K562 (cell line): ENCODE results near the gene GLE1. TPM values are rescaled to one million over a fixed set of nuclear protein-coding genes. Genes with fewer than 3 reads are reported as not detected.

Experiments used
- ATF7 ChIP-seq: fragments of 450-650 bp; IDR thresholded peaks from 2 replicates; pipeline ENCODE4 v1.7.1; 2014; ENCODE audit warnings: mild to moderate bottlenecking, moderate library complexity
- CBX8 ChIP-seq: fragments of 200-600 bp; sonication (generic); IDR thresholded peaks from 2 replicates; pipeline ENCODE4 v1.6.1; 2012; ENCODE audit warnings: borderline replicate concordance, mixed run types, low read depth, mild to moderate bottlenecking, moderate library complexity, mixed read lengths, low read length, control low read depth, inconsistent platforms; ENCODE audit not compliant: poor library complexity, severe bottlenecking; ENCODE audit errors: extremely low read depth
- CHD4 ChIP-seq: fragments of 200-600 bp; sonication (generic); IDR thresholded peaks from 3 replicates; pipeline ENCODE4 v1.6.1; 2012; ENCODE audit warnings: low read depth, mild to moderate bottlenecking, mixed read lengths, low read length, inconsistent platforms; ENCODE audit not compliant: insufficient read depth, insufficient replicate concordance, poor library complexity, severe bottlenecking
- CXXC5 ChIP-seq: fragments of 250-450 bp; sonication (Bioruptor Pico); IDR thresholded peaks from 2 replicates; pipeline ENCODE4 v1.8.0; 2022; ENCODE audit warnings: inconsistent platforms, mild to moderate bottlenecking, moderate library complexity
- EHMT2 ChIP-seq: fragments of 450-650 bp; IDR thresholded peaks from 2 replicates; pipeline ENCODE4 v1.6.1; 2018; ENCODE audit warnings: antibody characterized with exemption
- GMEB1 ChIP-seq: fragments of 250-450 bp; sonication (Bioruptor Pico); IDR thresholded peaks from 2 replicates; pipeline ENCODE4 v1.4.0; 2020; ENCODE audit warnings: mild to moderate bottlenecking
- MAZ ChIP-seq, 2 experiments: fragments of 450-650 bp in 1 of 2; sonication (generic) in 1 of 2; formaldehyde crosslinking; IDR thresholded peaks in 1 of 2; conservative IDR thresholded peaks in 1 of 2; 2 replicates each; pipeline versions ENCODE4 v1.4.0 to v1.5.0; 2020; ENCODE audit warnings: mild to moderate bottlenecking in 1 of 2, missing genetic modification reagents in 1 of 2
- NFRKB ChIP-seq: fragments of 450-650 bp; IDR thresholded peaks from 2 replicates; pipeline ENCODE4 v1.6.1; 2016; ENCODE audit warnings: low read depth
- RBM22 ChIP-seq: fragments of 200-400 bp; formaldehyde crosslinking; IDR thresholded peaks from 2 replicates; pipeline ENCODE4 v1.6.1; 2018; ENCODE audit warnings: low read length, low read depth; ENCODE audit not compliant: poor library complexity, severe bottlenecking
- RNF219 ChIP-seq: fragments of 250-450 bp; sonication (Bioruptor Pico); IDR thresholded peaks from 2 replicates; pipeline ENCODE4 v1.5.0; 2022; ENCODE audit warnings: mild to moderate bottlenecking
- SLC30A9 ChIP-seq: fragments of 250-450 bp; sonication (Bioruptor Pico); IDR thresholded peaks from 2 replicates; pipeline ENCODE4 v1.8.0; 2022; ENCODE audit warnings: mild to moderate bottlenecking, moderate library complexity
- SMAD1 ChIP-seq: fragments of 150-350 bp; IDR thresholded peaks from 2 replicates; pipeline ENCODE4 v1.6.1; 2014; ENCODE audit warnings: low read length, low read depth; ENCODE audit not compliant: partially characterized antibody
- TRIM25 ChIP-seq: fragments of 450-650 bp; IDR thresholded peaks from 2 replicates; pipeline ENCODE4 v1.7.0; 2016; ENCODE audit warnings: borderline replicate concordance
- TSHZ1 ChIP-seq: fragments of 250-450 bp; sonication (Bioruptor Pico); IDR thresholded peaks from 2 replicates; pipeline ENCODE4 v1.4.0; 2020; ENCODE audit warnings: mild to moderate bottlenecking, moderate library complexity
- XRCC4 ChIP-seq: IDR thresholded peaks from one replicate; pipeline ENCODE4 v1.6.1; 2011; ENCODE audit not compliant: insufficient read depth, insufficient read length; ENCODE audit errors: extremely low read depth
- ZNF23 ChIP-seq: fragments of 250-450 bp; sonication (Bioruptor Pico); IDR thresholded peaks from 2 replicates; pipeline ENCODE4 v1.4.0; 2020; ENCODE audit warnings: mild to moderate bottlenecking
- ZNF324 ChIP-seq: fragments of 250-450 bp; sonication (Bioruptor Pico); IDR thresholded peaks from 2 replicates; pipeline ENCODE4 v1.4.0; 2020; ENCODE audit warnings: mild to moderate bottlenecking
- ZNF668 ChIP-seq: fragments of 250-450 bp; sonication (Bioruptor Pico); IDR thresholded peaks from 2 replicates; pipeline ENCODE4 v1.8.0; 2022; ENCODE audit warnings: mild to moderate bottlenecking, inconsistent platforms
- polyA plus RNA-seq, 8 experiments: library from polyadenylated mRNA; depleted of rRNA in 4 of 8; stranded (reverse) in 5 of 8; unstranded in 3 of 8; fragments of >200 nt; fragmentation: Nextera tagmentation in 2 of 8; fragmentation: Illumina TruSeq in 1 of 8; extraction: Ambion mirVana in 2 of 8; extraction: Trizol in 1 of 8; gene quantifications; 2 replicates each; pipeline versions ENCODE4 v1.2.1 to v1.2.3, GENCODE V29; 2011 to 2014; ENCODE audit warnings: inconsistent platforms in 1 of 8, missing spikeins in 1 of 8
- total RNA-seq, 7 experiments: library from RNA; depleted of rRNA in 6 of 7; stranded (reverse); fragments of >200 nt in 6 of 7; fragmentation: Illumina TruSeq in 2 of 7; extraction: Trizol in 2 of 7; gene quantifications; 2 replicates each; pipeline versions ENCODE4 v1.2.1 to v1.2.3, GENCODE V29; 2011 to 2021; ENCODE audit warnings: low replicate concordance in 1 of 7

The GLE1 gene
- total and polyA plus RNA-seq, 9 of the 15 experiments (the other 6 are each of a cell fraction or from before 2014, with no cell fraction given), result 15.9 to 44.8 (median 37.6) TPM

- TF ChIP-seq MAZ (CRISPR knock-in tag; conservative IDR thresholded peaks at IDR 0.05 in 1 of 2, IDR thresholded peaks at IDR 0.05 in 1 of 2) (peak; percentile 26 to 63; a peak in 3 of 4 replicates), TRIM25 (no peak), RNF219 (CRISPR knock-in tag) (no peak), NFRKB (no peak), ATF7 (peak; percentile 83), SMAD1 (no peak), EHMT2 (no peak), ZNF668 (no peak), ZNF324 (CRISPR knock-in tag) (no peak), SLC30A9 (CRISPR knock-in tag) (no peak), CXXC5 (CRISPR knock-in tag) (peak; percentile 73), CBX8 (no peak), CHD4 (no peak), ZNF23 (CRISPR knock-in tag) (no peak), TSHZ1 (CRISPR knock-in tag) (no peak), XRCC4 (no peak), GMEB1 (CRISPR knock-in tag) (no peak), RBM22 (peak; percentile 82)
These were observed 48.5 kb upstream of the GLE1 start, which contains the start of gene ODF2 (continued) for GRCh38 chr9:128455849-128456612.
